Naive B cell (primary cell): ENCODE results near the gene PHACTR3. TPM values are rescaled to one million over a fixed set of nuclear protein-coding genes. Genes with fewer than 3 reads are reported as not detected.

Experiments
- ATAC-seq, 2 donors: fragments of 150-1000 bp; cut with Tn5 transposase; 2 replicates each; pipeline ENCODE4 v1.10.0; 2021; ENCODE audit warnings: low read depth in 2 of 2, mild to moderate bottlenecking in 2 of 2, moderate library complexity in 2 of 2
- DNase-seq: peaks from one replicate; pipeline ENCODE4 v3.0.0; 2022
- H3K27ac Mint-ChIP-seq, 6 donors: one replicate each; pipeline ENCODE4 v1.8.0; 2020 to 2022; ENCODE audit warnings: mild to moderate bottlenecking in 6 of 6, mixed read lengths in 6 of 6, moderate library complexity in 5 of 6, inconsistent platforms in 2 of 6
- H3K27me3 Mint-ChIP-seq, 3 donors: one replicate each; pipeline ENCODE4 v1.8.0; 2021 to 2022; ENCODE audit warnings: mixed read lengths in 3 of 3, mild to moderate bottlenecking in 1 of 3
- H3K36me3 Mint-ChIP-seq, 2 donors: one replicate each; pipeline ENCODE4 v1.8.0; 2020 to 2022; ENCODE audit warnings: mixed read lengths in 2 of 2, inconsistent platforms in 1 of 2, mild to moderate bottlenecking in 1 of 2
- H3K4me1 Mint-ChIP-seq, 3 donors: one replicate each; pipeline ENCODE4 v1.8.0; 2020 to 2022; ENCODE audit warnings: mixed read lengths in 3 of 3, inconsistent platforms in 1 of 3, mild to moderate bottlenecking in 1 of 3, moderate library complexity in 1 of 3
- H3K4me3 Mint-ChIP-seq, 8 donors: one replicate each; pipeline ENCODE4 v1.8.0; 2020 to 2022; ENCODE audit warnings: mild to moderate bottlenecking in 8 of 8, mixed read lengths in 8 of 8, moderate library complexity in 8 of 8, inconsistent platforms in 2 of 8
- H3K9me3 Mint-ChIP-seq, 7 donors: one replicate each; pipeline ENCODE4 v1.8.0; 2020 to 2022; ENCODE audit warnings: mixed read lengths in 7 of 7, mild to moderate bottlenecking in 5 of 7, inconsistent platforms in 2 of 7, moderate library complexity in 1 of 7
- polyA plus RNA-seq, 6 donors: library from polyadenylated mRNA; unstranded; fragments of 300-500 nt; fragmentation: Illumina TruSeq; gene quantifications; one replicate each; pipeline ENCODE4 v1.2.3, GENCODE V29; 2021; ENCODE audit warnings: low read depth in 6 of 6

Gene PHACTR3
- polyA plus RNA-seq, 6 donors from 2014 or later, result not detected

- Mint-ChIP-seq H3K27me3 (peaks cover 14 to 38% (median 28%) of the 10 kb centered on the region in 3 donors), H3K27ac (no peak overlapping the region), H3K4me3 (no peak overlapping the region), H3K36me3 (no peaks in the 10 kb centered on the region), H3K9me3 (peaks cover 0 to 6% (median 0%) of the 10 kb centered on the region in 7 donors), H3K4me1 (peaks cover 0 to 3% (median 0%) of the 10 kb centered on the region in 3 donors)
- no peak for DNase-seq
- no peak for ATAC-seq
Observed at GRCh38 chr20:59622496-59622895, 18.2 kb downstream of the PHACTR3 start.

- Mint-ChIP-seq H3K4me1 (peaks cover 0 to 3% (median 0%) of the 10 kb centered on the region in 3 donors), H3K9me3 (peaks cover 0 to 6% (median 0%) of the 10 kb centered on the region in 7 donors), H3K27ac (peak overlapping the region in 2 of 6 donors; percentile 23 to 73), H3K36me3 (no peaks in the 10 kb centered on the region), H3K4me3 (no peak overlapping the region), H3K27me3 (peaks cover 14 to 32% (median 22%) of the 10 kb centered on the region in 3 donors)
- DNase-seq, result no peak
- ATAC-seq, result no peak
Observed at GRCh38 chr20:59623133-59623532, 18.8 kb downstream of the PHACTR3 start.

- Mint-ChIP-seq H3K27ac (no peak overlapping the region), H3K4me3 (no peak overlapping the region), H3K27me3 (peaks cover 14 to 28% (median 17%) of the 10 kb centered on the region in 3 donors), H3K4me1 (peaks cover 0 to 3% (median 0%) of the 10 kb centered on the region in 3 donors), H3K9me3 (peaks cover 0 to 6% (median 0%) of the 10 kb centered on the region in 7 donors), H3K36me3 (no peaks in the 10 kb centered on the region)
- DNase-seq (no peak), ATAC-seq (no peak)
Observed at GRCh38 chr20:59623583-59623982, 19.2 kb downstream of the PHACTR3 start.

- peaks cover 0 to 6% (median 0%) of the 10 kb centered on the region in 7 donors for H3K9me3 Mint-ChIP-seq
- H3K27me3 Mint-ChIP-seq, result peaks cover 10 to 23% (median 21%) of the 10 kb centered on the region in 3 donors
- H3K4me1 Mint-ChIP-seq, result peaks cover 0 to 3% (median 0%) of the 10 kb centered on the region in 3 donors
- DNase-seq (no peak), ATAC-seq (no peak)
- H3K36me3 Mint-ChIP-seq, result no peaks in the 10 kb centered on the region
- no peak overlapping the region for H3K27ac Mint-ChIP-seq
- no peak overlapping the region for H3K4me3 Mint-ChIP-seq
Observed at GRCh38 chr20:59624401-59624800, 20.1 kb downstream of the PHACTR3 start.

GRCh38 chr20:59625214-59625922 lies 21.0 kb downstream of the PHACTR3 start:
- DNase-seq (no peak), ATAC-seq (no peak)
- Mint-ChIP-seq H3K36me3 (no peaks in the 10 kb centered on the region), H3K9me3 (peaks cover 0 to 6% (median 0%) of the 10 kb centered on the region in 7 donors), H3K4me1 (peaks cover 0 to 3% (median 0%) of the 10 kb centered on the region in 3 donors), H3K27me3 (peaks cover 10 to 24% (median 23%) of the 10 kb centered on the region in 3 donors), H3K4me3 (no peak overlapping the region), H3K27ac (no peak overlapping the region)

- DNase-seq (no peak), ATAC-seq (no peak)
- Mint-ChIP-seq H3K4me1 (peaks cover 0 to 3% (median 0%) of the 10 kb centered on the region in 3 donors), H3K27me3 (peaks cover 10 to 24% (median 18%) of the 10 kb centered on the region in 3 donors), H3K9me3 (peaks cover 0 to 6% (median 0%) of the 10 kb centered on the region in 7 donors), H3K27ac (no peak overlapping the region), H3K4me3 (peak overlapping the region in 1 of 8 donors; percentile 35), H3K36me3 (no peaks in the 10 kb centered on the region)
Observed at GRCh38 chr20:59627298-59627697, 23.0 kb downstream of the PHACTR3 start.

GRCh38 chr20:59628171-59628570 lies 23.8 kb downstream of the PHACTR3 start:
- Mint-ChIP-seq H3K27me3 (peaks cover 12 to 24% (median 18%) of the 10 kb centered on the region in 3 donors), H3K4me1 (peaks cover 0 to 3% (median 0%) of the 10 kb centered on the region in 3 donors), H3K27ac (no peak overlapping the region), H3K9me3 (peaks cover 0 to 6% (median 0%) of the 10 kb centered on the region in 7 donors), H3K4me3 (no peak overlapping the region), H3K36me3 (no peaks in the 10 kb centered on the region)
- ATAC-seq (no peak), DNase-seq (no peak)

- H3K4me3 Mint-ChIP-seq, result no peak overlapping the region
- ATAC-seq (no peak), DNase-seq (no peak)
- H3K9me3 Mint-ChIP-seq, result peaks cover 0 to 6% (median 0%) of the 10 kb centered on the region in 7 donors
- peak overlapping the region in 1 of 6 donors; percentile 59 for H3K27ac Mint-ChIP-seq
- peaks cover 9 to 18% (median 17%) of the 10 kb centered on the region in 3 donors for H3K27me3 Mint-ChIP-seq
- H3K4me1 Mint-ChIP-seq, result peaks cover 0 to 3% (median 0%) of the 10 kb centered on the region in 3 donors
- H3K36me3 Mint-ChIP-seq, result no peaks in the 10 kb centered on the region
Observed at GRCh38 chr20:59629141-59630045, 25.1 kb downstream of the PHACTR3 start.

GRCh38 chr20:59630526-59630925 lies 26.2 kb downstream of the PHACTR3 start:
- H3K4me1 Mint-ChIP-seq, result peaks cover 0 to 3% (median 0%) of the 10 kb centered on the region in 3 donors
- H3K36me3 Mint-ChIP-seq, result no peaks in the 10 kb centered on the region
- H3K4me3 Mint-ChIP-seq, result no peak overlapping the region
- DNase-seq (no peak), ATAC-seq (no peak)
- H3K9me3 Mint-ChIP-seq, result peaks cover 0 to 6% (median 0%) of the 10 kb centered on the region in 7 donors
- no peak overlapping the region for H3K27ac Mint-ChIP-seq
- peaks cover 9 to 21% (median 17%) of the 10 kb centered on the region in 3 donors for H3K27me3 Mint-ChIP-seq

- peaks cover 5 to 19% (median 17%) of the 10 kb centered on the region in 3 donors for H3K27me3 Mint-ChIP-seq
- DNase-seq (no peak), ATAC-seq (no peak)
- no peaks in the 10 kb centered on the region for H3K4me1 Mint-ChIP-seq
- no peaks in the 10 kb centered on the region for H3K36me3 Mint-ChIP-seq
- H3K27ac Mint-ChIP-seq, result no peak overlapping the region
- no peak overlapping the region for H3K4me3 Mint-ChIP-seq
- H3K9me3 Mint-ChIP-seq, result peaks cover 0 to 4% (median 0%) of the 10 kb centered on the region in 7 donors
Observed at GRCh38 chr20:59631751-59632540, 27.6 kb downstream of the PHACTR3 start.

GRCh38 chr20:59632541-59633113 lies 28.3 kb downstream of the PHACTR3 start:
- H3K4me1 Mint-ChIP-seq, result no peaks in the 10 kb centered on the region
- H3K27ac Mint-ChIP-seq, result no peak overlapping the region
- ATAC-seq (no peak), DNase-seq (no peak)
- H3K27me3 Mint-ChIP-seq, result peaks cover 5 to 19% (median 17%) of the 10 kb centered on the region in 3 donors
- H3K36me3 Mint-ChIP-seq, result no peaks in the 10 kb centered on the region
- H3K9me3 Mint-ChIP-seq, result peaks cover 0 to 4% (median 0%) of the 10 kb centered on the region in 7 donors
- H3K4me3 Mint-ChIP-seq, result no peak overlapping the region

- Mint-ChIP-seq H3K9me3 (peaks cover 0 to 7% (median 2%) of the 10 kb centered on the region in 7 donors), H3K4me3 (no peak overlapping the region), H3K27ac (no peak overlapping the region), H3K27me3 (peaks cover 11 to 25% (median 23%) of the 10 kb centered on the region in 3 donors), H3K36me3 (no peaks in the 10 kb centered on the region), H3K4me1 (no peaks in the 10 kb centered on the region)
- ATAC-seq (no peak), DNase-seq (no peak)
Observed at GRCh38 chr20:59633656-59634251, 29.4 kb downstream of the PHACTR3 start.
